Measurements from ENCODE around the gene FAM120A.
"Not testable (repeated sequence)": the region's sequence is repeated elsewhere in the genome, so short reads cannot be mapped to it uniquely, and the experiment has no call there.

The FAM120A gene

GRCh38 chr9:93511228-93511627 lies 59.7 kb downstream of the FAM120A start:
- DNase-seq (ENCODE audit: low read depth) = not testable (repeated sequence)

DNA sequence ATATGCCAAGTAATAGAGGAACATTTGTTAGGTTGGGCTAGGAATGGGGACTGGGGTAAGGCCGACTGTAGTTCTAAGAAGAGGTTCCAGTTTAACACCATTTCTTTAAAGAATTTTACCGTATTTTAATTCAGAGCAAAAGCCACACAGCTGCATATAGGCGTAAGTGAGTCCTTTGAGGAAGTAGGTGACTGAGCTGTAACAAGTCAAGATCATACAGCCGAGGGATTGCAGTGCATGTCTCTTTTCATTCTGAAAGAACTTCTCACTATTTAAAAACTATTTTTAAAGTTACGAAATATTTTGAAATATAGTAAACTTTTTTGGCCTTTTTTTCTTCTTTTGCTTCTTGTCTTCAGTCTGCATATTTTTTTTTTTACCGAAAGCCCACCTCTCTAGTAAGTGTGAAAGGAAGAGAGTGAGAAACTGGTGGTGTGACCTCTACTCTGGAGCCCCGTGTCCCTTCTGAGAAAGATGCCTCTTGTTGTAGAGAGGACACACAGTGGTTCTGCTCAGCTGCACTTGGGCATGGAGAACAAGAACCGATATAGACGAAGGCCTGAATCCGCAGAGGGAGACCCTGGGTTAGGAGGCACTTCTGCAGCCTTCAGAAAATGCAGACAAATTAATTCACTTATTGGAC lies 60.8 kb downstream of the FAM120A start:
- not testable (repeated sequence) for DNase-seq (ENCODE audit: low read depth)

GRCh38 chr9:93513606-93514005 lies 62.1 kb downstream of the FAM120A start:
- no peak for DNase-seq (ENCODE audit: low read depth)

- DNase-seq (ENCODE audit: low read depth) = no peak
Measured at GRCh38 chr9:93517331-93517730, 65.8 kb downstream of the FAM120A start.

DNA sequence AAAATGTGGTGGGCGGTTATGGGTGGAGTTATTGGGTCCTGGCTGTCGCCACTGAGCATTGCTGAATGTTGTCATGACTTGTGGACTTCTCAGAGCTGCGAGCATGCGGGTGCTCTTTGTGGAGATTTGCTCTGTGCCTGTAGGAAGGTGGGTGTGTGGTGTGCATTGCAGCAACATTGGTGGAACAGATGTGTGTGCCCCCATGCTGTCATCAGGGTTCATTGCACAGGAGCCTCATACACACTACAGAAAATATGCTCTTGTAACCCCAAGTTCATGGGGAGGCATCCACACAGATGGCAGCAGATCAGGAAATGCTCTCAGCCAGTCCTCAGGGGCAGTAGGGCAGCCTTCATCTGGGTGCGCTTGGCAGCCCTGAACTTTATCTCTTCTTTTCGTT lies 69.0 kb downstream of the FAM120A start:
- no peak for DNase-seq (ENCODE audit: low read depth)

DNA sequence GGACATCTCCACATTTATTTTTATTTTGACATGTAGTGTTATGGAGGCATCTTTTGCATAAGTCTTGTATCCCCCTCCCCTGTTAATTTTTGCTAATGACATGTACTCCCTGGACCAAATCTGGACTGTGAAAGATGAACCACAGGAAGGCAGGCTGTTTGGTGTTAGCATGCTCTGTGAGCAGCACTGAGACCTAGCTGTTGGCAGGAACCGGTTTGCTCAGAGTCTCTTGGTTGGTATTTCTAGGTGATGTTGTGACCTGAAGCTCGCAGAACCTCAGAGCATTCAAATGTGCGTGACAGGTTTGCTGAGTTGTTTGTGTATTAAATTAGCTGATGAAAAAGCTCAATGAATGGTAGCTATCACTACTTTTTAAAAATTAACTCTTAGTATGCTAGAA lies 71.3 kb downstream of the FAM120A start:
- no peak for DNase-seq (ENCODE audit: low read depth)

DNA sequence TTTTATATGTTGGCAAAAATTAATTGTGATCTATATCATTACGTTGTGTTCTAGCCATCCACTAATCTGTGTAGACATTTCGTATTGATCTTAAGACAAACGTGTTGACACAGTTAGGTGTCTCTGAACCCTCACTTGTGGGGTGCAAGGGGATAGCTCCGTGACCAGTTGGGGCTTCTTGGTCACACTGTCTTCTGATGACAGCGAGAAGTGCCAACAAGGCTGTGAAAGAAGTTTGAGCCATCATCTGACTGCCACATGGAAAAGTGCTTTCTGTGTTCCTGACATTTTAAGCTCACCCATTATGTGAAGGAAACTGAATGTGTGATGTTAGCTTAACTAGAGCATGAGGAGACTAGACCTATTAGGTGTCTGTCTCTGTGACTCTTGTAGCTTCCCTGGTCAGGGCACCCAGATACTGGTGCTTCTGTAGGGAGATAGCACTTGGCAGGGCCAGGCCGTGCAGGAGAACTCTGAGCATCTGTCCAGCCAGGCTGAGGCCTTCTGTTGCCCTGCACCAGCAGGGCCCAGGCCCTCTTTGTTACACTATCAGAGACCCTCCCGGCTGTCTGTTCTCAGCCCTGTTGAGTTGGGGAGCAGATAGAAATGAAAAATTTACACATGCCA lies 72.1 kb downstream of the FAM120A start:
- no peak for DNase-seq (ENCODE audit: low read depth)

GRCh38 chr9:93525476-93525875 lies 74.0 kb downstream of the FAM120A start:
- DNase-seq (ENCODE audit: low read depth) = no peak

GRCh38 chr9:93531374-93531773 lies 79.9 kb downstream of the FAM120A start:
- DNase-seq (ENCODE audit: low read depth) = no peak

GRCh38 chr9:93532141-93532540 lies 80.7 kb downstream of the FAM120A start:
- DNase-seq (ENCODE audit: low read depth) = peak; percentile 23

- DNase-seq (ENCODE audit: low read depth) = no peak
Measured at GRCh38 chr9:93533863-93534262, 82.4 kb downstream of the FAM120A start.

DNA sequence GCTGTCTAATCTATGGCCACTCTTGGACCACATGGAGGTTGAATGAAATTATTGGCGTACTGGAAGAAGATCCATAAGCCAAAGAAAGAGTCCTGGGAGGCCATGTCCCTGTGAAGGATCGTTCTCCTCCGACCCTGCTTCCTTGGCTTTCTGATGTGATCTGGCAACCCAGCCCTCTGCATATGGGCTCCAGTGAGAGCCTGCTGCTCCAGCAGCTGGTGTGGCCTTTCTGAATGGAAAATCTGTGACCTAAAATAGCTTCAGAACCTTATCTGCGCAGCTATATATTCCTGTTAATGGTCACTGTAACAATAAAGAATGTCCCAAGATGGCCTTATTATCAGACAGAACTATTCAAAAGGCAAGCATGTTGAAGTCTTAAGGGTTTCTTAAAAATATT lies 84.7 kb downstream of the FAM120A start:
- DNase-seq (ENCODE audit: low read depth) = no peak

DNA sequence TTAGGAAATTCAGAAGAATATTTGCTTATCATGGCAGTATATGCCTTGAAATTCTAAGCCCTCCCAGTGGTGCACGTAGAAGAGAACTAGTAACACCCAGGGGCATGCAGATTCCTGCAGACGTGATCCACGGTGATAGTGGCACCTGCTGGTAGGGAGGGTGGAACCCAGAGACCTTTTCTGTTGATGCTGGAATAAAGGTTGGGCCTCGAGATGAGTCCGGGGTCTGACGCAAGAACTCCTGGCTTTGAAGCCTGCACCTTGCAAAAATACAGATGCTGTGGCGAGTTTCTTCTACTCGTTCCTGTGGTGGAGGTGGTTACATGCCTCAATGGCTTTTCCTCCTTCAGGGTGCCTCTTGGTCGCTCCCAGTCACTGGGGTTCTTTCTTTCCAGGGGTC lies 85.4 kb downstream of the FAM120A start:
- DNase-seq (ENCODE audit: low read depth) = no peak

DNA sequence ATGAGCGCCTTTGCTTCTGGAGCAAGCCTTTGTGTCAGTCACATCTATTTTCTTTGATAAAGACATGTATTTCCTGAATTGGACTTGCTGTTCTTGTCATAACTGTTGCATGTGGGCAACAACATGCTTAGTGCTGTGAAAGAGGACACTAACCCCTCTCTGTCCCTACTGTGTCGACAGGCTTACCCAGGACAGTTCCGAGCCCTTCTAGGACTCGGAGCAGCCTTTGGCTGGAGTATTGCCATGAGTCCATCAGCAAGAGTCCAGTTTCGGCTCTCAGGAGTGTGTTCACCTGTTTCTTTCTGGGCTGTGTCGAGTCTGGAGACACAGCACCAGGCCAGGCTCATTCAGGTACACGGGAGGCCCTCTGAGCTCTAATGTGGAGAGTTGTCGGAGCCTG lies 88.8 kb downstream of the FAM120A start:
- no peak for DNase-seq (ENCODE audit: low read depth)

DNA sequence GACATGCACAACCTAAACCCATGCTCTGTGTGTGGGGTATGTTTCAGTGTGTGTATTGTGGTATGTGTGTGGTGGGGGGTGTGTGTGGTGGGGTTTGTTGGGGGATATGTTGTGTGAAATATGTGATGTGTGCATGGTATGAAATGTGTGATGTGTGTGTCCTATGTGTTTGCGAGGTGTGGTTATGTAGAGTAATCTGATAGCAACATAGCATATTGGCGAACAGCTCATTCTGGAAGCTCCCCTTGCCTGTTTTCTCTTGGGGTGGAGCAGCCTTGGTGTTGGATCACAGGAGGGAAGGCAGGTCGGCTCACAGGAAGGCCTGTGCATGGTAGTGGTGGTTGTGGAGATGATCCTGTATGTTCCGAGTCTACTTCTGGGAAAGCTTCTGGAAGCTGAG lies 89.5 kb downstream of the FAM120A start:
- no peak for DNase-seq (ENCODE audit: low read depth)

DNA sequence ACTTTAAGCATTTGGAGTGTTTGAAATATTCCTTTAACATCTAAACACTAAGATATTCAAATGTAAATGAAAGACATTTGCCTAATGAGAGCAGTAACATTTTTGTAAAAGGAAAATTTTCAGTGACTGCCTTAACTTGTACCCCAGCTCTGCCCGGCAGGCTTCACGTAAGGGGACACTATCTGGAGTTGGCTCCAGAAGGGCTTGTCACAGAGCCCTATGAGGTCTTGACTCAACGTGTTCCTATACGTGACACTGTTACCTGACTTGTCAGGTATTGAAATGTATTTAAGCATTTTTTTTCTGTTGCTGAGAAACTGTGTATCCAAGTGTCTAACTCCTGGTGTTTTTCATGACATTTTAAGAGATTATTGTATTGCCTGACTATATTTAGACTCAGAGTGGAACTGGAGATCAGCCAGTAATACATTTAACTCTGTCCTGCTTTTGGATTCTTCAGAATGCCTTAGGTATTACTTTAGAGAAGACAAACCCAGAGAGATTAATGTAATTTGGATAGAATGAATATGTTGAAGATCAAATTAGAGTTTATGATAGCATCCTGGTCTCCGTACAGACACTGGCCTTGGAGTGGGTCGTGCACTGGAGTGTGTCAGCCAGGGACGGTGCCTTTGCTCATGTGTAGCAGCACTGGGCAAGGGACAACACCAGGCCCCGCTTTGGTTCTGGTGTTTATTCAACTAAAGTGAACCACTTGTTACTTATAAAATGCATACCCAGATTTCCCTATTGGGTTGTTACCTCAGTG lies 90.3 kb downstream of the FAM120A start:
- DNase-seq (ENCODE audit: low read depth) = no peak

GRCh38 chr9:93543117-93543516 lies 91.6 kb downstream of the FAM120A start:
- no peak for DNase-seq (ENCODE audit: low read depth)

DNA sequence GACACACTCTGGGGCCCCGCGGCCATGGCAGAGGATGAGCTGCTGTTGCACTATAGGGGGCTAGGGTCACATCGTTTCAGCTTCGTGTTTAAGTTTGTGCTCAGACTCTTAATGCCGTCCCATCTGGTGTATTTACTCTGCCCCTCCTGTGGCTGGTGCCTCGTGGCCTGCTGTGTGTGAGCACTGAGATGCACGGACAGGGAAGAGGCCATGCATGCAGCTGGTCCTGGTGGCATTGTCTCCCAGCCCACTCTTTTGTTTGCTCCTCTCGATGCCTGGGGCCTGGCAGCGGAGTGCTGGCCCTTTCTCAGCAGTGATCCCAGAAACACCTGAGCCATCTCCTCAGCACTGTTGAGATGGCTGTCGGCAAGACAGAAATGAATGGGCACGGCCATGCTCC lies 94.9 kb downstream of the FAM120A start:
- no peak for DNase-seq (ENCODE audit: low read depth)

GRCh38 chr9:93549611-93550010 lies 98.1 kb downstream of the FAM120A start:
- DNase-seq (ENCODE audit: low read depth) = no peak

DNA sequence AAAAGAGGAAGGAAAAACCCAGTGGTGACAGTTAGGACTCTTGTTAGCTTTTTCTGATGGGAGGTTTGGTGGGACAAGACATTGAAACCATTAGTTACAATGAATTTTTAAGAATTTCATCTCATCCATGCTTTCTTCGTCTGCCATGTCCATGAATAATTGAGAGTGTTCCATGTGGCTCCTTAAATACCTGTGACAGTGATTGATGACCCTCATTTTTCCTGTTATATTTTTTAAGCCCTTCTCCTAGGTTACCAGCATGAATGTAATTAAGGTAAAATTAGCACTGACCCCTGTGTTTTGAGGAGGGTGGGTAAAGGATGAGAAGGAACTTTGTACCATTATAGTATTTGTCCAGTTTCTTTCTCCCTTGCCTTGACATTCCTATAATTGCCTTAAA lies 101.4 kb downstream of the FAM120A start:
- DNase-seq (ENCODE audit: low read depth) = no peak

DNA sequence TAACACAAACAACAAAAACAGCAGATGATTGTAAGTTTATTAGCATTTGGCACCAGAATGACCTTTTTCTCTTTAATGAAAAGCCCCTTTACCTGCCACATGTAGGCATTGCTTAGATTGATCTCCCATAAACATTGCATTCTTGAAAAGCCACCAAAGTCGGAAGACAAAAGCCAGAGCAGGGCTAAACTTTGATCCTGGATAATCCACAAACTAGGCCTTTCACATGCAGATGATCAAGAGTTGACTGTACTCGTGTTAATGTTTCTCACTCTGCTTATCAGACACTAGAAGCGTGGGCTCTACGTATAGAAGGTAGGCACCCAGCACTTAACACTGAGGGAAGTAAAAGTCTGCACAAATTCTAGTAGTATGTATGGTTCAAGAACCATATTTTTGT lies 103.9 kb downstream of the FAM120A start:
- no peak for DNase-seq (ENCODE audit: low read depth)

- no peak for DNase-seq (ENCODE audit: low read depth)
Measured at GRCh38 chr9:93557366-93558137, 106.1 kb downstream of the FAM120A start.

GRCh38 chr9:93558503-93558902 lies 107.0 kb downstream of the FAM120A start:
- DNase-seq (ENCODE audit: low read depth) = no peak

All from fibroblast of the conjunctiva (primary cell).